ENCODE results near the gene NOX3.
"Not testable (repeated sequence)": the region's sequence is repeated elsewhere in the genome, so short reads cannot be mapped to it uniquely, and the experiment has no call there.

- TF ChIP-seq EZH2phosphoT487 (IDR thresholded peaks at IDR 0.05; ENCODE audit: borderline replicate concordance); CTCF (conservative IDR thresholded peaks at IDR 0.05; ENCODE audit: low read length): not testable (repeated sequence)
These were observed 12.9 kb upstream of the NOX3 start for GRCh38 chr6:155468543-155468942.
